GM18951 (cell line): Measurements from ENCODE around the gene CMTR1.

Experiments used
- POLR2A ChIP-seq: IDR thresholded peaks from 4 replicates; pipeline ENCODE4 v1.6.1; 2011; ENCODE audit warnings: mild to moderate bottlenecking; ENCODE audit not compliant: insufficient read length, insufficient read depth; ENCODE audit errors: extremely low read depth
- in situ Hi-C: fragments of 300-500 bp; cut with MboI; formaldehyde crosslinking; loops from one replicate; pipeline ENCODE4 v1.12.0; 2022; ENCODE audit warnings: low sequenced_read_pairs, mixed read lengths, inconsistent platforms; ENCODE audit not compliant: unreplicated experiment

CMTR1 gene

GRCh38 chr6:37485291-37485702 is 52.3 kb downstream of the CMTR1 start:
- no peak for TF ChIP-seq POLR2A

GRCh38 chr6:37486121-37486839 is 53.3 kb downstream of the CMTR1 start:
- in situ Hi-C loops: loop anchor here (25.0 kb wide), 1 partner anchor 201 kb away; the partner anchor contains the start of gene MDGA1
- no peak for TF ChIP-seq POLR2A

More at GRCh38 chr6:37485291-37485702, 52.3 kb downstream of the CMTR1 start:
- in situ Hi-C loops: loop anchor here (25.0 kb wide), 1 partner anchor 202 kb away; the partner anchor contains the start of gene MDGA1

GRCh38 chr6:37487591-37488380 is 54.8 kb downstream of the CMTR1 start:
- TF ChIP-seq POLR2A: no peak
- in situ Hi-C loops: loop anchor here (25.0 kb wide), 1 partner anchor 200 kb away; the partner anchor contains the start of gene MDGA1

- TF ChIP-seq POLR2A: no peak
- in situ Hi-C loops: loop anchor here (25.0 kb wide), 1 partner anchor 199 kb away; the partner anchor contains the start of gene MDGA1
Observed at GRCh38 chr6:37488476-37488875, 55.5 kb downstream of the CMTR1 start.

GRCh38 chr6:37489697-37490336 is 56.8 kb downstream of the CMTR1 start:
- in situ Hi-C loops: loop anchor here (10.0 to 25.0 kb wide), 2 partner anchors 65 to 197 kb away; partner anchors contain the start of gene MDGA1
- no peak for TF ChIP-seq POLR2A

GRCh38 chr6:37490536-37491170 is 57.6 kb downstream of the CMTR1 start:
- in situ Hi-C loops: loop anchor here (10.0 to 25.0 kb wide), 2 partner anchors 64 to 197 kb away; partner anchors contain the start of gene MDGA1

GRCh38 chr6:37491171-37491829 is 58.3 kb downstream of the CMTR1 start:
- in situ Hi-C loops: loop anchor here (10.0 to 25.0 kb wide), 2 partner anchors 64 to 196 kb away; partner anchors contain the start of gene MDGA1
- TF ChIP-seq POLR2A: no peak

More at GRCh38 chr6:37490536-37491170, 57.6 kb downstream of the CMTR1 start:
- TF ChIP-seq POLR2A: no peak

GRCh38 chr6:37491830-37492208 is 58.8 kb downstream of the CMTR1 start:
- in situ Hi-C loops: loop anchor here (10.0 to 25.0 kb wide), 2 partner anchors 63 to 195 kb away; partner anchors contain the start of gene MDGA1
- no peak for TF ChIP-seq POLR2A

GRCh38 chr6:37492236-37492972 is 59.4 kb downstream of the CMTR1 start:
- no peak for TF ChIP-seq POLR2A

GRCh38 chr6:37492991-37493660 is 60.1 kb downstream of the CMTR1 start:
- in situ Hi-C loops: loop anchor here (10.0 to 25.0 kb wide), 2 partner anchors 62 to 194 kb away; partner anchors contain the start of gene MDGA1
- no peak for TF ChIP-seq POLR2A

More at GRCh38 chr6:37492236-37492972, 59.4 kb downstream of the CMTR1 start:
- in situ Hi-C loops: loop anchor here (10.0 to 25.0 kb wide), 2 partner anchors 62 to 195 kb away; partner anchors contain the start of gene MDGA1

GRCh38 chr6:37493661-37493995 is 60.6 kb downstream of the CMTR1 start:
- TF ChIP-seq POLR2A: no peak
- in situ Hi-C loops: loop anchor here (10.0 to 25.0 kb wide), 2 partner anchors 61 to 194 kb away; partner anchors contain the start of gene MDGA1
